SK-N-SH treated with all-trans-retinoic acid at 6 μM for 48 hours (cell line): Measurements from ENCODE around the gene TMEM86A.
"Not testable (repeated sequence)": the region's sequence is repeated elsewhere in the genome, so short reads cannot be mapped to it uniquely, and the experiment has no call there.

ENCODE experiments used
- ARNTL ChIP-seq: fragments of 450-650 bp; formaldehyde crosslinking; IDR thresholded peaks from 2 replicates; pipeline ENCODE4 v1.5.0; 2020; ENCODE audit warnings: low read depth, mild to moderate bottlenecking, moderate library complexity, borderline replicate concordance
- CSDC2 ChIP-seq: fragments of 250-450 bp; sonication (Bioruptor Pico); IDR thresholded peaks from 2 replicates; pipeline ENCODE4 v1.5.0; 2020; ENCODE audit warnings: mild to moderate bottlenecking, moderate library complexity
- CSRNP3 ChIP-seq: fragments of 250-450 bp; sonication (Bioruptor Pico); IDR thresholded peaks from 2 replicates; pipeline ENCODE4 v1.5.1; 2021; ENCODE audit warnings: mild to moderate bottlenecking, moderate library complexity
- ESRRG ChIP-seq: fragments of 250-450 bp; sonication (Bioruptor Pico); IDR thresholded peaks from 2 replicates; pipeline ENCODE4 v1.6.1; 2021; ENCODE audit warnings: mild to moderate bottlenecking
- RARB ChIP-seq: fragments of 250-450 bp; sonication (Bioruptor Pico); IDR thresholded peaks from 2 replicates; pipeline ENCODE4 v1.8.0; 2021; ENCODE audit warnings: mild to moderate bottlenecking, moderate library complexity
- TCF4 ChIP-seq: fragments of 250-450 bp; sonication (Bioruptor Pico); IDR thresholded peaks from 2 replicates; pipeline ENCODE4 v1.8.0; 2021; ENCODE audit warnings: mild to moderate bottlenecking, moderate library complexity, borderline replicate concordance
- TOX ChIP-seq: fragments of 250-450 bp; sonication (Bioruptor Pico); IDR thresholded peaks from 2 replicates; pipeline ENCODE4 v1.8.0; 2021; ENCODE audit warnings: mild to moderate bottlenecking, moderate library complexity, borderline replicate concordance
- ZFP3 ChIP-seq: fragments of 250-450 bp; sonication (Bioruptor Pico); IDR thresholded peaks from 2 replicates; pipeline ENCODE4 v1.5.0; 2020; ENCODE audit warnings: mild to moderate bottlenecking, moderate library complexity
- ZFP30 ChIP-seq: fragments of 450-650 bp; formaldehyde crosslinking; IDR thresholded peaks from 2 replicates; pipeline ENCODE4 v1.5.0; 2022; ENCODE audit warnings: mild to moderate bottlenecking, moderate library complexity
- ZNF565 ChIP-seq: fragments of 450-650 bp; formaldehyde crosslinking; conservative IDR thresholded peaks from 2 replicates; pipeline ENCODE4 v1.5.0; 2020; ENCODE audit warnings: low read depth, mild to moderate bottlenecking, moderate library complexity
- ZNF70 ChIP-seq: fragments of 450-650 bp; formaldehyde crosslinking; IDR thresholded peaks from 2 replicates; pipeline ENCODE4 v1.5.0; 2020; ENCODE audit warnings: mild to moderate bottlenecking, moderate library complexity
- TF ChIP-seq, protein P1 (sequence below): fragments of 250-450 bp; sonication (Bioruptor Pico); IDR thresholded peaks from 2 replicates; pipeline ENCODE4 v1.5.1; 2020; ENCODE audit warnings: low read depth, mild to moderate bottlenecking, moderate library complexity
- TF ChIP-seq, protein P2 (sequence below): fragments of 250-450 bp; sonication (Bioruptor Pico); IDR thresholded peaks from 2 replicates; pipeline ENCODE4 v1.8.0; 2020; ENCODE audit warnings: mild to moderate bottlenecking, moderate library complexity, borderline replicate concordance
- TF ChIP-seq, protein P3 (sequence below): fragments of 250-450 bp; sonication (Bioruptor Pico); IDR thresholded peaks from 2 replicates; pipeline ENCODE4 v1.5.0; 2020; ENCODE audit warnings: mild to moderate bottlenecking, moderate library complexity

- TF ChIP-seq, protein P1, sequence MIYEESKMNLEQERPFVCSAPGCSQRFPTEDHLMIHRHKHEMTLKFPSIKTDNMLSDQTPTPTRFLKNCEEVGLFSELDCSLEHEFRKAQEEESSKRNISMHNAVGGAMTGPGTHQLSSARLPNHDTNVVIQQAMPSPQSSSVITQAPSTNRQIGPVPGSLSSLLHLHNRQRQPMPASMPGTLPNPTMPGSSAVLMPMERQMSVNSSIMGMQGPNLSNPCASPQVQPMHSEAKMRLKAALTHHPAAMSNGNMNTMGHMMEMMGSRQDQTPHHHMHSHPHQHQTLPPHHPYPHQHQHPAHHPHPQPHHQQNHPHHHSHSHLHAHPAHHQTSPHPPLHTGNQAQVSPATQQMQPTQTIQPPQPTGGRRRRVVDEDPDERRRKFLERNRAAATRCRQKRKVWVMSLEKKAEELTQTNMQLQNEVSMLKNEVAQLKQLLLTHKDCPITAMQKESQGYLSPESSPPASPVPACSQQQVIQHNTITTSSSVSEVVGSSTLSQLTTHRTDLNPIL (CRISPR knock-in tag) = not testable (repeated sequence)
- not testable (repeated sequence) for TF ChIP-seq ZFP30; ARNTL (CRISPR knock-in tag); ZNF70 (CRISPR knock-in tag); TCF4 (CRISPR knock-in tag); ESRRG (CRISPR knock-in tag); CSDC2; ZFP3 (CRISPR knock-in tag); CSRNP3 (CRISPR knock-in tag); TOX (CRISPR knock-in tag); ZNF565 (CRISPR knock-in tag); RARB
- TF ChIP-seq, protein P2, sequence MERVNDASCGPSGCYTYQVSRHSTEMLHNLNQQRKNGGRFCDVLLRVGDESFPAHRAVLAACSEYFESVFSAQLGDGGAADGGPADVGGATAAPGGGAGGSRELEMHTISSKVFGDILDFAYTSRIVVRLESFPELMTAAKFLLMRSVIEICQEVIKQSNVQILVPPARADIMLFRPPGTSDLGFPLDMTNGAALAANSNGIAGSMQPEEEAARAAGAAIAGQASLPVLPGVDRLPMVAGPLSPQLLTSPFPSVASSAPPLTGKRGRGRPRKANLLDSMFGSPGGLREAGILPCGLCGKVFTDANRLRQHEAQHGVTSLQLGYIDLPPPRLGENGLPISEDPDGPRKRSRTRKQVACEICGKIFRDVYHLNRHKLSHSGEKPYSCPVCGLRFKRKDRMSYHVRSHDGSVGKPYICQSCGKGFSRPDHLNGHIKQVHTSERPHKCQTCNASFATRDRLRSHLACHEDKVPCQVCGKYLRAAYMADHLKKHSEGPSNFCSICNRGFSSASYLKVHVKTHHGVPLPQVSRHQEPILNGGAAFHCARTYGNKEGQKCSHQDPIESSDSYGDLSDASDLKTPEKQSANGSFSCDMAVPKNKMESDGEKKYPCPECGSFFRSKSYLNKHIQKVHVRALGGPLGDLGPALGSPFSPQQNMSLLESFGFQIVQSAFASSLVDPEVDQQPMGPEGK (CRISPR knock-in tag) = not testable (repeated sequence)
- TF ChIP-seq, protein P3, sequence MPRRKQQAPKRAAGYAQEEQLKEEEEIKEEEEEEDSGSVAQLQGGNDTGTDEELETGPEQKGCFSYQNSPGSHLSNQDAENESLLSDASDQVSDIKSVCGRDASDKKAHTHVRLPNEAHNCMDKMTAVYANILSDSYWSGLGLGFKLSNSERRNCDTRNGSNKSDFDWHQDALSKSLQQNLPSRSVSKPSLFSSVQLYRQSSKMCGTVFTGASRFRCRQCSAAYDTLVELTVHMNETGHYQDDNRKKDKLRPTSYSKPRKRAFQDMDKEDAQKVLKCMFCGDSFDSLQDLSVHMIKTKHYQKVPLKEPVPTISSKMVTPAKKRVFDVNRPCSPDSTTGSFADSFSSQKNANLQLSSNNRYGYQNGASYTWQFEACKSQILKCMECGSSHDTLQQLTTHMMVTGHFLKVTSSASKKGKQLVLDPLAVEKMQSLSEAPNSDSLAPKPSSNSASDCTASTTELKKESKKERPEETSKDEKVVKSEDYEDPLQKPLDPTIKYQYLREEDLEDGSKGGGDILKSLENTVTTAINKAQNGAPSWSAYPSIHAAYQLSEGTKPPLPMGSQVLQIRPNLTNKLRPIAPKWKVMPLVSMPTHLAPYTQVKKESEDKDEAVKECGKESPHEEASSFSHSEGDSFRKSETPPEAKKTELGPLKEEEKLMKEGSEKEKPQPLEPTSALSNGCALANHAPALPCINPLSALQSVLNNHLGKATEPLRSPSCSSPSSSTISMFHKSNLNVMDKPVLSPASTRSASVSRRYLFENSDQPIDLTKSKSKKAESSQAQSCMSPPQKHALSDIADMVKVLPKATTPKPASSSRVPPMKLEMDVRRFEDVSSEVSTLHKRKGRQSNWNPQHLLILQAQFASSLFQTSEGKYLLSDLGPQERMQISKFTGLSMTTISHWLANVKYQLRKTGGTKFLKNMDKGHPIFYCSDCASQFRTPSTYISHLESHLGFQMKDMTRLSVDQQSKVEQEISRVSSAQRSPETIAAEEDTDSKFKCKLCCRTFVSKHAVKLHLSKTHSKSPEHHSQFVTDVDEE (CRISPR knock-in tag) = not testable (repeated sequence)
Measured at GRCh38 chr11:18681949-18682348, 16.6 kb upstream of the TMEM86A start.
